Activated CD8-positive, alpha-beta memory T cell treated with anti-CD3 and anti-CD28 coated beads, Interleukin-2, amount 50 U/mL, for 24 hours (primary cell): ENCODE data around the gene PDE6D.
"Not testable (repeated sequence)": the region's sequence is repeated elsewhere in the genome, so short reads cannot be mapped to it uniquely, and the experiment has no call there.

Experiments used
- DNase-seq: peaks from one replicate; pipeline ENCODE4 v3.0.0-alpha.2; 2020; ENCODE audit errors: extremely low read depth

PDE6D gene

GRCh38 chr2:231769170-231770136 lies 11.6 kb downstream of the PDE6D start:
- no peak for DNase-seq

DNA sequence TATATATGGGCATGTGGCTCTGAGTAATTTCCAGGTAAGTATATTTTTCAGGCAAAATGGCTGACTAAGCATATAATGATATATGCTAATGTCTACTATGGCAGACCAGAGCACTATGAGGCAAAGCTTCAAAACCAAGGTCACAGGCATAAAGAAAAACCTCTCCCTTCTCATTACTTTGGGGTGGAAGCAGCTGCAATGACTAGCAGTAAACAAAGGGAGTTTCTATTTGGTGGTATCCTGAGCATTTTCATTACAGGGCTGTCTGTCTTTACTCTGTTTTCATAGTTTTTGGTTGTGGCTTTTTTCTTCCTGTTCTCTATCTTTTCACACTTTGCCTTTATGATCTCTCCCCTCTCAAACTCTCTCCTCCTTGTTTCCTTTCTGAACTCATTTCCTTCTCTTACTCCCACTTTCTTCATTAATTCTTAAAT lies 15.6 kb downstream of the PDE6D start:
- DNase-seq = no peak

DNA sequence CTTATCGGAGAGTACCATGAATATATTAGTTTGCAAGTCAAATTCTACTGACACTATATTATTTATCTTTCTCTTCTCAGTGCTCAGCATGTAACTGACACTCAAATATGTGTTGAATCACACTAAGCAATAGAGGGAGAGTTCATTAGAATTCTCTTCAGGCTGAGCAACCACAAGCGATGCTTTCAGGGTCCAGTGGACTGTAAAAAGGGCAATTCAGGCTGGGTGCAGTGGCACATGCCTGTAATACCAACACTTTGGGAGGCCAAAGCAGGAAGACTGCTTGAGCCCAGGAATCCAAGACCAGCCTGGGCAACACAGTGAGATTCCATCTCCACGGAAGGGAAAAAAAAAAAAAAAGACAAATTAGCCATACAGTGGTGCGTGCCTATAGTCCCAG lies 16.3 kb downstream of the PDE6D start:
- no peak for DNase-seq

DNA sequence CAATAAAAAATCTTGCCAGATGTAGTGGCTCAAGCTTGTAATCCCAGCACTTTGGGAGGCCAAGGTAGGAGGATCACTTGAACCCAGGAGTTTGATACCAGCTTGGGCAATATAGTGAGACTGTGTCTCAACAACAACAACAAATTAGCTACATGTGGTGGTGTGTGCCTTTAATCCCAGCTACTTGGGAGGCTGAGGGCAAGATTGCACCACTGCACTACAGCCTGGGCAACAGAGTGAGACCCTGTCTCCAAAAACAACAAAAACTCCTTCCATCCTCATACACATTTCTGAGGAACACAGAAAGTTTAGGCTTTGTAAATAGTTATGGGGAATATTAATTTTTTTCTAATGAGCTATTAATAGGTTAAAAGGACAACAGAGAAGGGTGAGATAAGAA lies 17.0 kb downstream of the PDE6D start:
- DNase-seq = no peak

DNA sequence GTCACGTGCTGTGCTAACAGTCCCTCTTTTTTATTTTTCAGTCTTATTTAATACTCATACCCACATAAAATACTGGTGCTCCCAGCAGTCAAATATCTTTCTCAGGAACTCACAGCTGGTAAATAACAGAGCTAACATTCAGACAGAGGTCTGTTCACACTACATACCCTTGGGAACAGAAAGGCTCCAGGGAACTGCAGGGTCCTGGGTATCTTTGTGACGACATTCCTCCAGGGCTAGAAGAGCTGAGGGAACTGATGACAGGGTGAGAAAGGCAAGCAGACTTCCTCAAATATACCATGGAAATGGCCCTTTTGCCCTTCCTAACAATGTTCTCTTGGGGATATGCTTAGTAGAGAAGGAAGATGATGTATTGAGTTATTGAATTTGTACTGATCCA lies 19.3 kb downstream of the PDE6D start:
- no peak for DNase-seq

- no peak for DNase-seq
Measured at GRCh38 chr2:231752061-231752460, 29.0 kb downstream of the PDE6D start.

GRCh38 chr2:231751042-231751815 lies 29.9 kb downstream of the PDE6D start:
- DNase-seq = no peak

DNA sequence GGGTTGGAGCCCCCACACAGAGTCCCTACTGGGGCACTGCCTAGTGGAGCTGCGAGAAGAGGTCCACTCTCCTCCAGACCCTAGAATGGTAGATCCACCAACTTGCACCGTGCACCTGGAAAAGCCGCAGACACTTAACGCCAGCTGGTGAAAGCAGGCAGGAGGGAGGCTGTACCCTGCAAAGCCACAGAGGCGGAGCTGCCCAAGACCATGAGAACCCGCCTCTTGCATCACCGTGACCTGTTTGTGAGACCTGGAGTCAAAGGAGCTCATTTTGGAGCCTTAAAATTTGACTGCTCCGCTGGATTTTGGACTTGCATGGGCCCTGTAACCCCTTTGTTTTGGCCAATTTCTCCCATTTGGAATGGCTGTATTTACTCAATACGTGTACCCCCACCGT lies 32.1 kb downstream of the PDE6D start:
- not testable (repeated sequence) for DNase-seq

DNA sequence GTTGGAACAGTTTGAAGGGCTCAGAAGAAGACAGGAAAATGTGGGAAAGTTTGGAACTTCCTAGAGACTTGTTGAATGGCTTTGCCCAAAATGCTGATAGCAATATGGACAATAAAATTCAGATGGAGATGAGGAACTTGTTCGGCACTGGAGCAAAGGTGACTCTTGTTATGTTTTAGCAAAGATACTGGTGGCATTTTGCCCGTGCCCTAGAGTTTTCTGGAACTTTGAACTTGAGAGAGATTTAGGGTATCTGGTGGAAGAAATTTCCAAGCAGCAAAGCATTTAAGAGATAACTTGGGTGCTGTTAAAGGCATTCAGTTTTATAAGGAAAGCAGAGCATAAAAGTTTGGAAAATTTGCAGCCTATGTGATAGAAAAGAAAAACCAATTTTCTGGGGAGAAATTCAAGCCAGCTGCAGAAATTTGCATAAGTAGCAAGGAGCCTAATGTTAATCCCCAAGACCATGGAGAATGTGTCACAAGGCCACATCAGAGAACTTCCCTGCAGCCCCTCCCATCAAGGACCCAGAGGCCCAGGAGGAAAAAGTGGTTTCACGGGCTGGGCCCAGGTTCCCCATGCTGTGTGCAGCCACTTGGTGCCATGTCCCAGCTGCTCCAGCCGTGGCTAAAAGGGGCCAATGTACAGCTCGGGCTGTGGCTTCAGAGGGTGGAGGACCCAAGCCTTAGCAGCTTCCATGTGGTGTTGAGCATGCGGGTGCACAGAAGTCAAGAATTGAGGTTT lies 32.8 kb downstream of the PDE6D start:
- DNase-seq = not testable (repeated sequence)

DNA sequence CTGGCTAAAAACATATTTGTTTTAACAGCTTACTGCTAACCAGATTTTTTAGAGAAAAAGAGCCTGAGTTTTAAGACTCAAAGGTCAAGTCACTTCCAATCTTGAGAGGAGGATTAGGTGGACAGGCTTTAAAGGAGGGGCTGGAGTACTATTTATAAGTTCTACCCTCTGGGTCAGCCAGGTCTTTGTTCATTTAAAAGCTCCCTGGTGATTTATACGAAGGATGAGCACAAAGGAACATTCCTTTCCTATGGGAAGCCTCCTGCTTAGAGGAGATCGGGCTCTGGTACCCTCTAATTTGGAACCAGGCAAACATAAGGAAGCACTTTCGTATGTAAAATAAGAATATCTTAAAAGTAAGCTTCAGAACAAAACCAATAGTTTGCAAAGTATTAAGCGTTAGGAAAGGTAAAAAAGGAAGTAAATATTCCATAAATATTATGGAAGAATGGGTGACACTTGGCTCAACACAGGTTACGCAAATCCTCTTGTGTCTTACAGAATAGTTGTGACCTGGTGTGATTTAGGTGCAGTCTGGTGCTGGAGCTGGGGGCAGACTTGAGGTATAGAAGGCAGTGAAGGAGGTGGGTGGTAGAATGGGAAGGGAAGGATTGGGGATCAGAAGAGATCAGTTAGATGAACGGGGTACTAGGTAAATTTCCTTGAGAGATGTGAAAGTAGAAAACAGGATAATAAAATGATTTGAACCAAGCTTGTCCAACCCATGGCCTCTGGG lies 35.6 kb downstream of the PDE6D start:
- no peak for DNase-seq

GRCh38 chr2:231743376-231744116 lies 37.5 kb downstream of the PDE6D start:
- no peak for DNase-seq

- no peak for DNase-seq
Measured at GRCh38 chr2:231737761-231738160, 43.3 kb downstream of the PDE6D start.

DNA sequence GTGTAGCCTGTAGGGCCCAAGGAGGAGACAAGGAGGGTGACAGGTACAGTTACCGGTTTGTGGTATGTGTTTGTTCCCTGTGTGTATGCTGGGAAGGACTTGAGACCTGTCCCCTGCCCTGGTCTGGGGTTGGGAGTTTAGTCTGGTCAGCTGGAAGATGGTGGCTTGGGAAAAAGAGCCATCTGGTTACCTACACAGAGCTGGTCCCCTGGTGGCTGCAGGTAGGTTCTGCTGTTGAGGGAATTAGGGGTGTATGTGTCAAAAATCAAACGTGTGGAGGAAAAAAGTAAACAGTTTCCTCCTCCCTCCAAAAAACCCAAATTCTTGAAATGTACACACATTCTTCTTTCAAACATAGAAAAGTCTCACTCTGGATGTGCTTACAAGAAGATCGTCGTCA lies 48.5 kb downstream of the PDE6D start:
- DNase-seq = no peak

DNA sequence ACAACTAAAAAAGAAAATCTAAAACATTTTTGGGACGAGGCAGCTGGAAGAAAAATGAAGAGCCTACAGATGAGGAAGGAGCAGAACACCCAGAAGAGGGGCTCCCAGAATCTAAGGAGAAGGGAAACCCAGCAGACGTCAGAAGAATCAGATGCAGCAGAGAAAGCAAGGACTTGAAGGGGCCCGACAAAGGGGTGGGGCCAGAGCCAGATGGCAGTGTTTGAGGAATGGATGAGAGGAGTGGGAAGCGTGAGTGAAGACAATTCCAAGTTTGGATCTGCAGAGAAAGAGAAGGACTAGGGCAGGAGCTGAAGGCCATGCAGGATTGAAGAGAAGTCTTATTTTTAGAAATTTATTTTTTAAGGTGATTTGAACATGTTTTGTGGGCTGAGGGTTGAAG lies 53.5 kb downstream of the PDE6D start:
- DNase-seq = no peak

DNA sequence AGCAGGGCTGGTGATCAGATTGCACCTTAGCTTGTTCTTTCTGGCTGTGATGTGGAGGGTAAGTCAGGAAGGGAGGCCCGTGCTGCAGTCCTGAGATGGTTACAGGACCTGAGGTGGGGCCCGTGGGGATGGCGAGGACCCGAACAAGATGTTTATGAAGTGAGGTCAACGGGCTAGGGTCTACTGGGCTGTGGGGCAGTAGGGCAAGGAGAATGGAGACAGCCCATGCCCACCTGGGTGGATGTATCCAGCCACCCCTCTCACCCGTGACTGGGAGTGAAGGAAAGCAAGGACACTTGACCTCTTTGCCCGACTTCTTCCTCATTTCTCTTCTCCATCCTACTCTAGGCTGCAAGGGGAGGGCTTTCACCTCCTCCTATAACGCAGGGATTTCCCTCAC lies 54.8 kb downstream of the PDE6D start:
- DNase-seq = no peak

- no peak for DNase-seq
Measured at GRCh38 chr2:231725476-231725875, 55.6 kb downstream of the PDE6D start.

GRCh38 chr2:231722721-231723307 lies 58.3 kb downstream of the PDE6D start:
- DNase-seq = no peak

GRCh38 chr2:231720987-231721966 lies 59.8 kb downstream of the PDE6D start:
- no peak for DNase-seq
